Measurements from ENCODE around the gene DLEC1. TPM values are rescaled to one million over a fixed set of nuclear protein-coding genes. Genes with fewer than 3 reads are reported as not detected.

Gene DLEC1
- total RNA-seq, 4 donors from 2014 or later, result 0.07 to 0.78 (median 0.16) TPM

- ATAC-seq, result no peak
Observed at GRCh38 chr3:38136393-38136776, 97.4 kb downstream of the DLEC1 start.

GRCh38 chr3:38136777-38137614, 98.0 kb downstream of the DLEC1 start, which contains the start of gene ACAA1:
Gene ACAA1, minus strand, starts transcription at chr3:38137127. Its CDS starts 92 bp downstream, at chr3:38137035.
- peak; percentile 98 for ATAC-seq
- Histone ChIP-seq H3K9me3 (no peaks in the 10 kb centered on the region), H3K36me3 (peaks cover 0 to 53% of the 10 kb centered on the region in 2 donors), H3K27ac (peak within 1 kb of the TSS; percentile 87 to 96 (median 93)), H3K27me3 (no peaks in the 10 kb centered on the region), H3K4me3 (peak within 1 kb of the TSS; percentile 79 to 96), H3K4me1 (peaks cover 5 to 64% (median 21%) of the 10 kb centered on the region in 3 donors)
- WGBS, 2 donors (ENCODE audit: low coverage in 1 of 2), result 0 to 2% methylated on average over 8 to 15 of the region's 66 CpGs
- TF ChIP-seq POLR2A (IDR thresholded peaks at IDR 0.05) (peak; percentile 68 to 70), POLR2AphosphoS5 (IDR thresholded peaks at IDR 0.05) (peak; percentile 94), CTCF (IDR thresholded peaks at IDR 0.05) (peak in 1 of 4 experiments; percentile 32), EP300 (IDR thresholded peaks at IDR 0.05) (no peak)

More at GRCh38 chr3:38136393-38136776, 97.4 kb downstream of the DLEC1 start:
- peaks cover 0 to 53% of the 10 kb centered on the region in 2 donors for H3K36me3 ChIP-seq
- peak overlapping the region; percentile 19 to 94 (median 88) for H3K27ac ChIP-seq
- no peaks in the 10 kb centered on the region for H3K27me3 ChIP-seq
- 0% methylated on average over 1 to 2 of the region's 20 CpGs for WGBS, 2 donors (ENCODE audit: low coverage in 1 of 2)
- TF ChIP-seq EP300 (IDR thresholded peaks at IDR 0.05) (no peak), POLR2AphosphoS5 (IDR thresholded peaks at IDR 0.05) (no peak), CTCF (IDR thresholded peaks at IDR 0.05) (no peak), POLR2A (IDR thresholded peaks at IDR 0.05) (no peak)
- H3K4me1 ChIP-seq, result peaks cover 5 to 68% (median 21%) of the 10 kb centered on the region in 3 donors
- no peaks in the 10 kb centered on the region for H3K9me3 ChIP-seq
- peak overlapping the region; percentile 79 to 96 for H3K4me3 ChIP-seq

GRCh38 chr3:38137615-38138348, 98.8 kb downstream of the DLEC1 start:
- peaks cover 5 to 58% (median 21%) of the 10 kb centered on the region in 3 donors for H3K4me1 ChIP-seq
- WGBS, 2 donors (ENCODE audit: low coverage in 1 of 2), result 18 to 23% methylated on average over 7 to 8 of the region's 22 CpGs
- peak; percentile 46 for ATAC-seq
- peaks cover 0 to 51% of the 10 kb centered on the region in 2 donors for H3K36me3 ChIP-seq
- H3K27ac ChIP-seq, result peak overlapping the region; percentile 87 to 96 (median 93)
- TF ChIP-seq EP300 (IDR thresholded peaks at IDR 0.05) (no peak), CTCF (IDR thresholded peaks at IDR 0.05) (peak in 2 of 4 experiments; percentile 5 to 18)
- H3K4me3 ChIP-seq, result peak overlapping the region; percentile 76 to 96
- no peaks in the 10 kb centered on the region for H3K27me3 ChIP-seq
- H3K9me3 ChIP-seq, result no peaks in the 10 kb centered on the region

- 0 to 10% methylated on average over 2 of the region's 65 CpGs for WGBS, 2 donors (ENCODE audit: low coverage in 1 of 2)
- ATAC-seq, result peak; percentile 40
- Histone ChIP-seq H3K9me3 (no peaks in the 10 kb centered on the region), H3K4me1 (peaks cover 5 to 56% (median 21%) of the 10 kb centered on the region in 3 donors), H3K36me3 (peaks cover 0 to 43% of the 10 kb centered on the region in 2 donors), H3K27ac (peak within 1 kb of the TSS; percentile 87 to 96 (median 93)), H3K27me3 (no peaks in the 10 kb centered on the region), H3K4me3 (peak within 1 kb of the TSS; percentile 76 to 96)
- TF ChIP-seq CTCF (IDR thresholded peaks at IDR 0.05), result peak in 1 of 4 experiments; percentile 7
- no peak for TF ChIP-seq EP300 (IDR thresholded peaks at IDR 0.05)
- peak; percentile 52 to 66 for TF ChIP-seq POLR2A (IDR thresholded peaks at IDR 0.05)
- peak; percentile 53 for TF ChIP-seq POLR2AphosphoS5 (IDR thresholded peaks at IDR 0.05)
Observed at GRCh38 chr3:38138349-38139190, 99.6 kb downstream of the DLEC1 start, which contains the start of gene MYD88. Gene MYD88, plus strand, starts transcription at chr3:38138661. Its CDS starts 40 bp downstream, at chr3:38138701.

Data from gastroesophageal sphincter (tissue), 4 donors.